K562 (cell line): Measurements from ENCODE around the gene PGM3. TPM values are rescaled to one million over a fixed set of nuclear protein-coding genes. Genes with fewer than 3 reads are reported as not detected.

Experiments
- ATAC-seq: fragments of 200-7000 bp; cut with Tn5 transposase; 3 replicates; pipeline ENCODE4 v1.9.1; 2020; ENCODE audit warnings: moderate library complexity
- BruUV-seq: library from RNA; stranded (reverse); fragments of 400-500 nt; replicated peaks from 2 replicates; lab custom pipeline; 2021; lab: Mats Ljungman, UMichigan
- CTCF ChIA-PET: fragments of 300-600 bp; formaldehyde crosslinking; extraction: SDS; loops from one replicate; lab custom pipeline; 2021; ENCODE audit warnings: low intra/inter-chr PET ratio; lab: Yijun Ruan, JAX
- POLR2A ChIA-PET: fragments of 300-600, 350-650 bp; sonication (Branson Sonifier 250); formaldehyde crosslinking; extraction: SDS; loops from one replicate; lab custom pipeline; 2021; ENCODE audit warnings: antibody characterized with exemption, inconsistent platforms; lab: Yijun Ruan, JAX
- DNase-seq, 4 experiments: peaks; one replicate each; pipeline versions ENCODE4 v3.0.0 to v3.0.0-alpha.2; 2011 to 2018; ENCODE audit warnings: low spot score in 3 of 4, mixed read lengths in 3 of 4; ENCODE audit errors: extremely low read depth in 1 of 4
- FAIRE-seq: peaks from 2 replicates; lab custom pipeline; 2011; peaks lifted over from hg19 to GRCh38; lab: Jason Lieb, UNC
- H2AFZ ChIP-seq: 2 replicates; pipeline ENCODE4 v1.6.0; 2011; ENCODE audit warnings: low read depth, low read length, control low read depth, inconsistent platforms
- H3K27ac ChIP-seq: fragments of 200-600 bp; 3 replicates; pipeline ENCODE4 v1.8.0; 2011; ENCODE audit warnings: low read depth, mild to moderate bottlenecking, control low read depth, inconsistent platforms, low read length, moderate library complexity, mixed read lengths; ENCODE audit errors: extremely low read depth
- H3K27me3 ChIP-seq, 2 experiments: fragments of 300-600 bp in 1 of 2; 2 replicates in 1 of 2; 3 replicates in 1 of 2; pipeline versions ENCODE4 v1.6.0 to v1.8.0; 2011; ENCODE audit warnings: inconsistent platforms in 2 of 2, low read length in 2 of 2, mild to moderate bottlenecking in 1 of 2, mixed read lengths in 1 of 2, moderate library complexity in 1 of 2; ENCODE audit not compliant: control insufficient read depth in 2 of 2, insufficient read depth in 2 of 2
- H3K36me3 ChIP-seq: fragments of 300-600 bp; 3 replicates; pipeline ENCODE4 v1.8.0; 2011; ENCODE audit warnings: mild to moderate bottlenecking, low read length, inconsistent platforms; ENCODE audit not compliant: control insufficient read depth, insufficient read depth
- H3K4me1 ChIP-seq, 2 experiments: fragments of 200-600 bp in 1 of 2; replicated peaks in 1 of 2; 2 replicates in 1 of 2; 3 replicates in 1 of 2; pipeline versions ENCODE4 v1.5.1 to v1.8.0; 2011; ENCODE audit warnings: inconsistent platforms in 2 of 2, low read length in 2 of 2, mild to moderate bottlenecking in 1 of 2, mixed read lengths in 1 of 2, moderate library complexity in 1 of 2; ENCODE audit not compliant: control insufficient read depth in 2 of 2, insufficient read depth in 2 of 2
- H3K4me2 ChIP-seq: 2 replicates; pipeline ENCODE4 v1.6.1; 2011; ENCODE audit warnings: low read length, control low read depth, inconsistent platforms, mixed read lengths; ENCODE audit not compliant: insufficient read depth
- H3K4me3 ChIP-seq: fragments of 200-600 bp; sonication (generic), shearing (Covaris generic); 2 replicates; pipeline ENCODE4 v1.5.1; 2016; ENCODE audit warnings: control low read depth, inconsistent platforms
- H3K79me2 ChIP-seq: fragments of 200-600 bp; 3 replicates; pipeline ENCODE4 v1.8.0; 2011; ENCODE audit warnings: low read length, inconsistent platforms; ENCODE audit not compliant: control insufficient read depth, insufficient read depth
- H3K9ac ChIP-seq, 2 experiments: 2 replicates each; pipeline versions ENCODE4 v1.6.0 to v1.6.1; 2011; ENCODE audit warnings: low read depth in 2 of 2, low read length in 2 of 2, control low read depth in 1 of 2, inconsistent platforms in 1 of 2, mild to moderate bottlenecking in 1 of 2, mixed read lengths in 1 of 2; ENCODE audit not compliant: insufficient read depth in 1 of 2
- H3K9me1 ChIP-seq: one replicate; pipeline ENCODE4 v1.6.0; 2011; ENCODE audit warnings: inconsistent platforms, mild to moderate bottlenecking, low read length, moderate library complexity; ENCODE audit not compliant: control insufficient read depth, insufficient read depth
- H3K9me3 ChIP-seq: replicated peaks from 2 replicates; pipeline ENCODE4 v1.5.1; 2011; ENCODE audit warnings: low read depth, low read length, inconsistent platforms; ENCODE audit not compliant: control insufficient read depth, insufficient read depth
- H4K20me1 ChIP-seq: replicated peaks from 2 replicates; pipeline ENCODE4 v1.6.1; 2011; ENCODE audit warnings: low read length, inconsistent platforms, mixed read lengths; ENCODE audit not compliant: control insufficient read depth, insufficient read depth
- CC2D1A ChIP-seq: fragments of 450-650 bp; IDR thresholded peaks from 2 replicates; pipeline ENCODE4 v1.6.1; 2017; ENCODE audit warnings: mild to moderate bottlenecking
- HNRNPH1 ChIP-seq: fragments of 200-400 bp; formaldehyde crosslinking; optimal IDR thresholded peaks from 2 replicates; pipeline ENCODE3; 2017; ENCODE audit warnings: low read depth, mild to moderate bottlenecking, low read length, moderate library complexity
- KDM1A ChIP-seq, 2 experiments: fragments of 450-650 bp; IDR thresholded peaks; 2 replicates each; pipeline ENCODE4 v1.6.1; 2016; ENCODE audit warnings: mild to moderate bottlenecking in 2 of 2
- MEF2A ChIP-seq: IDR thresholded peaks from 2 replicates; pipeline ENCODE4 v1.6.1; 2011; ENCODE audit warnings: low read depth, mild to moderate bottlenecking, low read length, moderate library complexity; ENCODE audit not compliant: control insufficient read depth
- MNT ChIP-seq, 2 experiments: fragments of 450-650 bp; conservative IDR thresholded peaks; 2 replicates each; pipeline ENCODE4 v1.6.1; 2017; ENCODE audit warnings: mild to moderate bottlenecking in 2 of 2, moderate library complexity in 2 of 2
- RAD21 ChIP-seq, 2 experiments: fragments of 250-450 bp in 1 of 2; fragments of 450-650 bp in 1 of 2; sonication (Bioruptor Pico) in 1 of 2; formaldehyde crosslinking in 1 of 2; IDR thresholded peaks in 1 of 2; conservative IDR thresholded peaks in 1 of 2; 2 replicates each; pipeline versions ENCODE4 v1.4.0 to v1.8.0; 2020 to 2022; ENCODE audit warnings: mild to moderate bottlenecking in 2 of 2, moderate library complexity in 1 of 2
- RCOR1 ChIP-seq, 2 experiments: IDR thresholded peaks; 2 replicates each; pipeline ENCODE4 v1.6.1; 2012; ENCODE audit warnings: low read depth in 2 of 2, low read length in 2 of 2, borderline replicate concordance in 1 of 2, improper control_type of control experiment in 1 of 2
- SMC3 ChIP-seq: conservative IDR thresholded peaks from 2 replicates; pipeline ENCODE4 v1.6.1; 2011; ENCODE audit warnings: low read depth, low read length, improper control_type of control experiment; ENCODE audit not compliant: insufficient read depth
- TEAD1 ChIP-seq, 2 experiments: fragments of 450-650 bp in 1 of 2; sonication (generic) in 1 of 2; formaldehyde crosslinking; IDR thresholded peaks; 2 replicates each; pipeline versions ENCODE4 v1.4.0 to v1.8.0; 2020 to 2022; ENCODE audit warnings: mild to moderate bottlenecking in 2 of 2, missing genetic modification reagents in 1 of 2
- TEAD4 ChIP-seq, 2 experiments: sonication (generic) in 1 of 2; formaldehyde crosslinking in 1 of 2; IDR thresholded peaks; 2 replicates each; pipeline versions ENCODE4 v1.6.1 to v1.8.0; 2012 to 2022; ENCODE audit warnings: borderline replicate concordance in 1 of 2, inconsistent platforms in 1 of 2, low read length in 1 of 2, mild to moderate bottlenecking in 1 of 2, missing genetic modification reagents in 1 of 2
- YY1 ChIP-seq, 3 experiments: IDR thresholded peaks; 2 replicates each; pipeline ENCODE4 v1.6.1; 2011; ENCODE audit warnings: low read length in 2 of 3, mild to moderate bottlenecking in 2 of 3, moderate library complexity in 2 of 3, borderline replicate concordance in 1 of 3, control low read depth in 1 of 3, low read depth in 1 of 3; ENCODE audit not compliant: insufficient read depth in 3 of 3, insufficient replicate concordance in 2 of 3, control insufficient read depth in 1 of 3, insufficient read length in 1 of 3; ENCODE audit errors: extremely low read depth in 1 of 3
- WGBS: fragments of 100-300 bp; shearing (Covaris generic); methylation state at CpG from one replicate; pipeline ENCODE4 v1.1.6; 2016; ENCODE audit warnings: low coverage, mixed read lengths; ENCODE audit not compliant: insufficient coverage; ENCODE audit errors: missing lambda C conversion rate; 5-methylcytosine and 5-hydroxymethylcytosine counted together
- in situ Hi-C: fragments of 300-500 bp; cut with MboI; formaldehyde crosslinking; loops from 4 replicates; pipeline ENCODE4 v1.15.0; 2018; ENCODE audit warnings: inconsistent platforms, mixed read lengths
- intact Hi-C: fragments of 100-400 bp; cut with micrococcal nuclease; formaldehyde crosslinking; loops from 2 replicates; pipeline ENCODE4 v1.14.2; 2022
- polyA plus RNA-seq, 8 experiments: library from polyadenylated mRNA; depleted of rRNA in 4 of 8; stranded (reverse) in 5 of 8; unstranded in 3 of 8; fragments of >200 nt; fragmentation: Nextera tagmentation in 2 of 8; fragmentation: Illumina TruSeq in 1 of 8; extraction: Ambion mirVana in 2 of 8; extraction: Trizol in 1 of 8; gene quantifications; 2 replicates each; pipeline versions ENCODE4 v1.2.1 to v1.2.3, GENCODE V29; 2011 to 2014; ENCODE audit warnings: inconsistent platforms in 1 of 8, missing spikeins in 1 of 8
- total RNA-seq, 7 experiments: library from RNA; depleted of rRNA in 6 of 7; stranded (reverse); fragments of >200 nt in 6 of 7; fragmentation: Illumina TruSeq in 2 of 7; extraction: Trizol in 2 of 7; gene quantifications; 2 replicates each; pipeline versions ENCODE4 v1.2.1 to v1.2.3, GENCODE V29; 2011 to 2021; ENCODE audit warnings: low replicate concordance in 1 of 7
- TF ChIP-seq, protein P1 (sequence below): sonication (generic); formaldehyde crosslinking; IDR thresholded peaks from 2 replicates; pipeline ENCODE4 v1.9.0; 2022; ENCODE audit warnings: mild to moderate bottlenecking, missing genetic modification reagents

PGM3 gene
- total and polyA plus RNA-seq, 9 of the 15 experiments (the other 6 are each of a cell fraction or from before 2014, with no cell fraction given) = 19.1 to 107 (median 50.5) TPM

DNA sequence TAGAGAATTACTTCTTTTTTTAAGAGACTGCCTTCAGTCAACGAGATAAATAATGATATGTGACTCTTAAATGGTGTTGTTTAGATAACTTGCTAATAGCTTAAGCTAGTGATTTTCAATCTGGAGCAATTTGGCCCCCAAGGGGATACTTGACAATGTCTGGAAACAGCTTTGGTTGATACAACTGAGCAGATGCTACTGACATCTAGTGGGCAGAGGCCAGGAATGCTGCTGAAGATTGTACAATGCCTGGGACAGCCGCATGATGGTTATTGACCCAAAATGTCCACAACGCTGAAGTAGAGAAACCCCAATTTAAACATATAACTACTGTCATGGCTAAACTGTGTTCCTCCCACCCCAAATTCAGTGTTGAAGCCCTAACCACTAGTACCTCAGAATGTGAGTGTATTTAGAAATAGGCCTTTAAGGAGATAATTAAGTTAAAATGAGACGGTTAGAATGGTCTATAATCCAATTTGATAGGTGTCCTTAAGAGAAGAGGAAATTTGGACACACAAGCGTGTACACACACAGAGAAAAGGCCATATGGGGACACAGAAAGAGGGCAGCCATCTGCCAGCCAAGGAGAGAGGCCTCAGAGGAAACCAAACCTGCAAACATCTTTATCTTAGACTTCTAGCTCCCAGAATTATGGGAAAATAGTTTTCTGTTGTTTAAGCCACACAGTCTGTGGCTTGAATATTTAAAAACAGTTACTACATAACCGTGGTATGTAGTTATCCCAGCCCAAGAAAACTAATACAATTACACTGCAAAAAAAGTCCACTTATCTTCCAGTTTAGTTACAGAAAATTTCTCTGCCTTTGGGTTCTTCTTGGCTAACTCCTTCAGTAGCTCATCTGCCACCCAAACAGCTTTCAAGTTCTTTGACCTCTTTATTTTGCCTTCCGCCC, 22.3 kb upstream of the PGM3 start:
- no peak overlapping the region for H3K4me3 ChIP-seq
- in situ Hi-C loops (no loop called here), intact Hi-C loops (loop anchor here (1.0 to 10.0 kb wide), 2 partner anchors 148 to 941 kb away; partner anchors contain the start of gene DOP1A)
- no TSS peak for BruUV-seq
- DNase-seq = peak; percentile 41 to 77 (median 44)
- no peaks in the 10 kb centered on the region for H3K79me2 ChIP-seq
- H3K27me3 ChIP-seq = no peaks in the 10 kb centered on the region
- ChIA-PET CTCF (interaction anchor here (0.5 to 2.0 kb wide), 3 partner anchors 147 to 968 kb away, joined by 3 to 37 read pairs (median 4); partner anchors contain the start of genes DOP1A and IBTK), POLR2A (interaction anchor here (0.6 kb wide), 1 partner anchor 50 kb away, joined by 3 read pairs; no protein-coding TSS in a partner anchor)
- no peak overlapping the region for H3K4me2 ChIP-seq
- H3K9ac ChIP-seq = no peak overlapping the region
- peak; percentile 96 for FAIRE-seq
- WGBS = 30% methylated on average over 7 of the region's 7 CpGs
- H3K9me1 ChIP-seq = no peaks in the 10 kb centered on the region
- H2AFZ ChIP-seq = peak overlapping the region; percentile 71; the same call in 1 of the 2 replicates
- no peak overlapping the region for H3K27ac ChIP-seq
- H3K36me3 ChIP-seq = no peaks in the 10 kb centered on the region
- no peaks in the 10 kb centered on the region for H3K9me3 ChIP-seq
- H3K4me1 ChIP-seq = no peaks in the 10 kb centered on the region
- no peaks in the 10 kb centered on the region for H4K20me1 ChIP-seq
- peak; percentile 99 for ATAC-seq
- TF ChIP-seq MEF2A (no peak), RAD21 (CRISPR knock-in tag; conservative IDR thresholded peaks at IDR 0.05 in 1 of 2, IDR thresholded peaks at IDR 0.05 in 1 of 2) (peak; percentile 86 to 91), TEAD4 (IDR thresholded peaks at IDR 0.05; ENCODE audit: low read length) (peak; percentile 65), TEAD4 (CRISPR knock-in tag; IDR thresholded peaks at IDR 0.05; ENCODE audit: borderline replicate concordance) (no peak), MNT (conservative IDR thresholded peaks at IDR 0.05) (0 out of 4 replicates have a peak, but pooled peaks of 1 of the 2 experiments have one; percentile 19), TEAD1 (CRISPR knock-in tag; IDR thresholded peaks at IDR 0.05) (peak in 1 of 2 experiments; percentile 64; a peak in 1 of 4 replicates), SMC3 (peak; percentile 77), RCOR1 (IDR thresholded peaks at IDR 0.05; ENCODE audit: borderline replicate concordance in 1 of 2, low read depth in 2 of 2, low read length in 2 of 2) (0 out of 4 replicates have a peak, but pooled peaks of 1 of the 2 experiments have one; percentile 25), HNRNPH1 (no peak), CC2D1A (peak; percentile 41; the same call in 1 of the 2 replicates), KDM1A (IDR thresholded peaks at IDR 0.05) (0 out of 4 replicates have a peak, but pooled peaks of 1 of the 2 experiments have one; percentile 13), YY1 (IDR thresholded peaks at IDR 0.05; ENCODE audit: borderline replicate concordance in 1 of 3, control insufficient read depth in 1 of 3, extremely low read depth in 1 of 3, insufficient read depth in 3 of 3, insufficient read length in 1 of 3, insufficient replicate concordance in 2 of 3, low read depth in 1 of 3, low read length in 2 of 3) (peak in 1 of 3 experiments; percentile 20)
- TF ChIP-seq, protein P1, sequence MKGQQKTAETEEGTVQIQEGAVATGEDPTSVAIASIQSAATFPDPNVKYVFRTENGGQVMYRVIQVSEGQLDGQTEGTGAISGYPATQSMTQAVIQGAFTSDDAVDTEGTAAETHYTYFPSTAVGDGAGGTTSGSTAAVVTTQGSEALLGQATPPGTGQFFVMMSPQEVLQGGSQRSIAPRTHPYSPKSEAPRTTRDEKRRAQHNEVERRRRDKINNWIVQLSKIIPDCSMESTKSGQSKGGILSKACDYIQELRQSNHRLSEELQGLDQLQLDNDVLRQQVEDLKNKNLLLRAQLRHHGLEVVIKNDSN (CRISPR knock-in tag) = no peak
